GM12892 (cell line): ENCODE measurements around the gene FER.

Experiments used
- POLR2AphosphoS5 ChIP-seq: IDR thresholded peaks from 2 replicates; pipeline ENCODE4 v1.6.1; 2011; ENCODE audit warnings: low read depth, low read length, control low read depth
- TAF1 ChIP-seq: IDR thresholded peaks from 2 replicates; pipeline ENCODE4 v1.6.1; 2011; ENCODE audit warnings: low read depth, mild to moderate bottlenecking, control low read depth, low read length, borderline replicate concordance

DNA sequence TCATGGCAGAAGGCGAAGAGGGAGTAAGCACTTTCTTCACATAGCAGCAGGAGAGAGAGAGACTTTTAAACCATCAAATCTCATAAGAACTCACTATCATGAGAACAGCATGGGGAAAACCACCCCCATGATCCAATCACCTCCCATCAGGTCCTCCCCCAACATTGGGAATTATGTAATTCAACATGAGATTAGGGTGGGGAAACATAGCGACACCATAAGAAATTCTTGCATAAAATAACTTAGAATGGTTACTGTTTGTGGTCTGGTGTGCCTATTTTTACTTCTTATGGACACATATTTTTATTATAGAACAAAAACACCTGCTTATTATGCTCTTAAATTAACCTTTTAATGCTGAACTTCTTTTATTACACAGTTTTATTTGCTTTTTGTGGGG lies 364.0 kb downstream of the FER start:
- TF ChIP-seq TAF1 (no peak), POLR2AphosphoS5 (no peak)
